Mesenchymal stem cell (in vitro differentiated cells and primary cell): ENCODE measurements around the gene BMPR1A.

Source experiments
- DNase-seq: peaks from one replicate; pipeline ENCODE4 v3.0.0-alpha.2; 2013
- H2AFZ ChIP-seq: one replicate; pipeline ENCODE4 v1.6.1; 2013; ENCODE audit warnings: low read depth, mild to moderate bottlenecking, control low read depth, inconsistent platforms, low read length, moderate library complexity
- H2AK5ac ChIP-seq: 2 replicates; pipeline ENCODE4 v1.6.1; 2013; ENCODE audit warnings: low read length, moderate library complexity, mild to moderate bottlenecking, inconsistent platforms; ENCODE audit not compliant: severe bottlenecking
- H2BK120ac ChIP-seq: one replicate; pipeline ENCODE4 v1.6.1; 2013; ENCODE audit warnings: low read depth, mild to moderate bottlenecking, inconsistent platforms, low read length, moderate library complexity
- H2BK12ac ChIP-seq, 2 experiments: one replicate each; pipeline ENCODE4 v1.6.1; 2013; ENCODE audit warnings: inconsistent platforms in 2 of 2, low read length in 2 of 2, mild to moderate bottlenecking in 2 of 2, moderate library complexity in 2 of 2, control low read depth in 1 of 2
- H2BK15ac ChIP-seq: one replicate; pipeline ENCODE4 v1.6.1; 2013; ENCODE audit warnings: mild to moderate bottlenecking, low read depth, inconsistent platforms; ENCODE audit not compliant: poor library complexity, severe bottlenecking
- H2BK5ac ChIP-seq: 2 replicates; pipeline ENCODE4 v1.6.1; 2013; ENCODE audit warnings: low read depth, mild to moderate bottlenecking, low read length, control low read depth, inconsistent platforms; ENCODE audit not compliant: poor library complexity, severe bottlenecking
- H3K14ac ChIP-seq, 2 experiments: one replicate each; pipeline ENCODE4 v1.6.1; 2013; ENCODE audit warnings: inconsistent platforms in 2 of 2, low read length in 2 of 2, control low read depth in 1 of 2, mild to moderate bottlenecking in 1 of 2, moderate library complexity in 1 of 2
- H3K18ac ChIP-seq, 2 experiments: one replicate each; pipeline ENCODE4 v1.6.1; 2013; ENCODE audit warnings: inconsistent platforms in 2 of 2, low read length in 2 of 2, control low read depth in 1 of 2, low read depth in 1 of 2, mild to moderate bottlenecking in 1 of 2
- H3K23ac ChIP-seq, 2 experiments: one replicate each; pipeline ENCODE4 v1.6.1; 2013; ENCODE audit warnings: inconsistent platforms in 2 of 2, low read length in 2 of 2, mild to moderate bottlenecking in 2 of 2, moderate library complexity in 2 of 2, control low read depth in 1 of 2
- H3K27ac ChIP-seq: 2 replicates; pipeline ENCODE4 v1.5.1; 2013; ENCODE audit warnings: mild to moderate bottlenecking, moderate library complexity, low read length, control low read depth, inconsistent platforms; ENCODE audit not compliant: poor library complexity, severe bottlenecking
- H3K27me3 ChIP-seq, 2 experiments: 2 replicates each; pipeline versions ENCODE4 v1.6.1 to v1.7.0; 2013; ENCODE audit warnings: low read length in 2 of 2, mild to moderate bottlenecking in 2 of 2, moderate library complexity in 2 of 2, control low read depth in 1 of 2, inconsistent platforms in 1 of 2; ENCODE audit not compliant: control insufficient read depth in 1 of 2, insufficient read depth in 1 of 2
- H3K36me3 ChIP-seq, 2 experiments: 2 replicates each; pipeline versions ENCODE4 v1.6.1 to v1.7.0; 2013; ENCODE audit warnings: low read length in 2 of 2, control low read depth in 1 of 2, inconsistent platforms in 1 of 2, low read depth in 1 of 2, mild to moderate bottlenecking in 1 of 2; ENCODE audit not compliant: insufficient read depth in 2 of 2, control insufficient read depth in 1 of 2
- H3K4ac ChIP-seq, 2 experiments: one replicate each; pipeline ENCODE4 v1.6.1; 2013; ENCODE audit warnings: inconsistent platforms in 2 of 2, low read length in 2 of 2, mild to moderate bottlenecking in 2 of 2, moderate library complexity in 2 of 2, control low read depth in 1 of 2, low read depth in 1 of 2
- H3K4me1 ChIP-seq: 2 replicates; pipeline ENCODE4 v1.6.1; 2013; ENCODE audit warnings: low read depth, low read length, control low read depth; ENCODE audit not compliant: control insufficient read depth, insufficient read depth
- H3K4me2 ChIP-seq: 2 replicates; pipeline ENCODE4 v1.6.1; 2013; ENCODE audit warnings: low read length, mild to moderate bottlenecking, inconsistent platforms; ENCODE audit not compliant: poor library complexity, severe bottlenecking
- H3K4me3 ChIP-seq, 2 experiments: 2 replicates each; pipeline versions ENCODE4 v1.5.1 to v1.7.0; 2013; ENCODE audit warnings: low read length in 2 of 2, mild to moderate bottlenecking in 2 of 2, control low read depth in 1 of 2, low read depth in 1 of 2; ENCODE audit not compliant: insufficient read depth in 1 of 2
- H3K79me1 ChIP-seq: replicated peaks from 2 replicates; pipeline ENCODE4 v1.6.1; 2013; ENCODE audit warnings: mild to moderate bottlenecking, control low read depth, low read length, inconsistent platforms; ENCODE audit not compliant: poor library complexity, severe bottlenecking
- H3K9ac ChIP-seq: 2 replicates; pipeline ENCODE4 v1.7.0; 2013; ENCODE audit warnings: mild to moderate bottlenecking, low read length, moderate library complexity
- H3K9me3 ChIP-seq: 2 replicates; pipeline ENCODE4 v1.7.0; 2013; ENCODE audit warnings: mild to moderate bottlenecking, low read length; ENCODE audit not compliant: control insufficient read depth
- H4K8ac ChIP-seq: one replicate; pipeline ENCODE4 v1.6.1; 2013; ENCODE audit warnings: inconsistent platforms, mild to moderate bottlenecking, low read length, moderate library complexity
- H4K91ac ChIP-seq: one replicate; pipeline ENCODE4 v1.6.1; 2013; ENCODE audit warnings: mild to moderate bottlenecking, low read length, inconsistent platforms
- WGBS: methylation state at CpG from one replicate; pipeline ENCODE4 v1.1.7; 2013; ENCODE audit warnings: mixed read lengths; 5-methylcytosine and 5-hydroxymethylcytosine counted together

BMPR1A gene

DNA sequence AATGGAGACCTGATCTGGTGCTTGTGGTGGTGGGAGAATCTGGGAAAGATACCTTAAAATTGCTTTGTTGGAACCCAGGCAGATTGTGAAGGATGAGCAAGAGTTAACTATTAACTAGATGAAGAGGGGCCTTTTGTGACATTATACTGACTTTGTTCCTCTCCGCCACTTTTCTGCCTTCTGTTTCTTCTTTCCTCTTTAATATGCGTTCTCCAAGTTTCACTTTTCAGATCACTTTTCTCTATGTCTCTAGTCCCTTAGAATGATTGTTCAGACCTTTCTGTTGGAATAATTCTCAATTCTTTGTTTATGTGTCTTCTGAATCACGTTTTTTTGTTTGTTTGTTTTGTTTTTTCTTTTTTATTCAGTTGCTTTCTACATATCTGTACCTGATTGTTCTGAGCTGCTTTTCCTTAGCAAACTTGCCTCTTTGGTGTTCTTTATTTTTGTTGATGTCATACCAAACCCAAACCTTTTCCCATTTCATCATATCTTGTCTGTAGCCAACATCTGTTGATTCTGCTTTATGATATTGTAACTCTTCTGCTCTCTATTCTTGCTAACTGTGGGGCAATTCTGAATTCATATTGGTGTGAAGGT lies 2.8 kb downstream of the BMPR1A start:
- H2BK12ac ChIP-seq, result no peak overlapping the region
- H3K4me1 ChIP-seq, result peaks cover 2% of the 10 kb centered on the region
- no peak overlapping the region for H2AFZ ChIP-seq
- H3K9ac ChIP-seq, result peak overlapping the region; percentile 95
- no peaks in the 10 kb centered on the region for H3K27me3 ChIP-seq
- no peak overlapping the region for H2BK15ac ChIP-seq
- H3K27ac ChIP-seq, result no peak overlapping the region
- H3K23ac ChIP-seq, result no peak overlapping the region
- peak overlapping the region in 1 of 2 experiments; percentile 92 for H3K4me3 ChIP-seq
- peak overlapping the region; percentile 33 for H3K4me2 ChIP-seq
- no peak overlapping the region for H2AK5ac ChIP-seq
- 6% methylated on average over 2 of the region's 3 CpGs for WGBS
- no peak overlapping the region for H4K8ac ChIP-seq
- H3K9me3 ChIP-seq, result no peaks in the 10 kb centered on the region
- no peak overlapping the region for H3K14ac ChIP-seq
- peaks cover 4% of the 10 kb centered on the region for H3K79me1 ChIP-seq
- no peak overlapping the region for H4K91ac ChIP-seq
- no peak overlapping the region for H2BK5ac ChIP-seq
- DNase-seq, result peak; percentile 48
- no peak overlapping the region for H3K18ac ChIP-seq
- H3K4ac ChIP-seq, result no peak overlapping the region
- no peaks in the 10 kb centered on the region for H3K36me3 ChIP-seq
- no peak overlapping the region for H2BK120ac ChIP-seq

DNA sequence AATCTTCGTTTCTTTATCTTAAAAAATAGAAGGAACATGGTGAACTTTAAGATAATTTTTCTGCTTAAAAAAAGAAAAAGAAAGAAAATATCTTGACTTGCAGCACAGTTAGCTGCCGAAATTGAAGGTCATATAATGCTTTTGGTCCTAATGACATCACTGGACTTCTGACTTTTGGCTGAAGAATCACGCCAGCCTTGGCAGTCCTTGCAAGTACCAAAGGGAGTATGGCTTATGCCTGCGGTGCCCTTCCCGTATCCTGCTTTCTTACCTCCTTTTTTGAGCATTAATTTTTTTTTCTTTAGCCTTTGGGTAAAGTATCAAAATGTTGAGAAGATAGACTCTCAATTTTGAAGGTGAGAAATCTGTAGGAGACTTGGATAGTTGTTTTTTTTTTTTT lies 7.0 kb downstream of the BMPR1A start:
- H3K9me3 ChIP-seq, result no peaks in the 10 kb centered on the region
- WGBS, result 92% methylated on average over 4 of the region's 5 CpGs
- DNase-seq, result no peak

DNA sequence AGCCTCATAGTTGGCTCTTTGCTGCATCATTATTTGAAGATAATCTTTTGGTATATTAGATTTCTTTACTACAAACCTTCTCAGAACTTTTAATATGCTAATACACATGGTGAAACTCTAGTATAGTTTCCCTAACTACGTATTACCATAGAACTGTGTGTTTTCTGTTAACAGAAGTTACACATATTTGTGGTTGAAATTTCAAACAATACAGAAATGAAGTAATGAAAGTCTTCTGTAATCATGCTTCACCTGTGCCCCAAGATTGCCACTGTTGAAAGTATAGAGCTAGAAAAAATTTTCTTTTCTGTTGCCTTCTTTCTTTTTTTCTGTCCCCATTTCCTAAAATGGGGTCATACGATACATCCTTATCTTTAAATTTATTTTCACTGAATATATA lies 9.1 kb downstream of the BMPR1A start:
- Histone ChIP-seq H3K23ac (no peak overlapping the region), H3K9me3 (no peaks in the 10 kb centered on the region), H2BK120ac (no peak overlapping the region), H3K4me1 (peaks cover 2% of the 10 kb centered on the region), H3K9ac (no peak overlapping the region), H3K36me3 (no peaks in the 10 kb centered on the region), H3K4me3 (no peak overlapping the region), H3K14ac (no peak overlapping the region), H3K27ac (no peak overlapping the region), H3K27me3 (no peaks in the 10 kb centered on the region), H3K18ac (no peak overlapping the region), H2BK5ac (no peak overlapping the region), H2AFZ (no peak overlapping the region), H2BK12ac (no peak overlapping the region), H3K79me1 (peaks cover 15% of the 10 kb centered on the region), H3K4me2 (no peak overlapping the region), H4K8ac (no peak overlapping the region), H4K91ac (no peak overlapping the region), H2AK5ac (no peak overlapping the region), H2BK15ac (no peak overlapping the region), H3K4ac (no peak overlapping the region)
- DNase-seq, result no peak
- WGBS, result no CpG with 5 or more reads among the region's 2 CpGs

More for the DNA sequence above, 7.0 kb downstream of the BMPR1A start:
- Histone ChIP-seq H2AFZ (no peak overlapping the region), H2BK15ac (no peak overlapping the region), H4K91ac (no peak overlapping the region), H3K4ac (no peak overlapping the region), H3K23ac (no peak overlapping the region), H3K27ac (no peak overlapping the region), H3K36me3 (no peaks in the 10 kb centered on the region), H3K9ac (no peak overlapping the region), H3K14ac (no peak overlapping the region), H2AK5ac (no peak overlapping the region), H4K8ac (no peak overlapping the region), H3K4me3 (no peak overlapping the region), H3K27me3 (no peaks in the 10 kb centered on the region), H2BK5ac (no peak overlapping the region), H3K4me1 (peaks cover 5% of the 10 kb centered on the region), H2BK12ac (no peak overlapping the region), H2BK120ac (no peak overlapping the region), H3K79me1 (peaks cover 8% of the 10 kb centered on the region), H3K4me2 (no peak overlapping the region), H3K18ac (no peak overlapping the region)

DNA sequence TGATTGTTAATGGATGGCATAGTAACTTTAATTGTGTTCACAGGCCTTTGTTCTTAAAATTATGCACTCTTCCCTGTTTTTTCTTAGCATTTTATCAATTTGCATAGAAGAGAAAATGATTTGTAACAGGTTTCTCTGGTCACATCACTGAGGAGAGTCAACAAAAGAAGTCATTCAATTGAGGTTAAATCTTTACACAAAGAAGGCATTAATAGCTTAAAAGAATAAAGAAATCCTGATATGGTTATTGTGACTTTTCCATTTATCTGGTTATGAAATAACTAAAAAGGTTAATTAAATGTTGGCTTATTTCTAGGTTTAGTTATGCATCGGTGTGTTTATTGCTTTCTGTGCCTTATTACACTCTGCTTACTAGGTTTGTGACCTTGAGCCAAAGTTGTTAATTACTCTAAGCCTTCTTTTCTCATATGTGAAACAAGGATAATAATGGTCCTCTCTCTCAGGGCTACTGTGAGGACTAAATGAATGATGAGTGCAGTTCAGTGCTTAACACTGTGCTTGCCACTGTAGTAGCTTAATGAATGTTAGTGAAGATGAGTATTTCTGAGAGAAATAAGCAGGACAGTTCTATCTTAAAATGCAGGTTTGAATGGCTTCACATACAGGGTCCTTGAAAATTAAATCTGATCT lies 12.1 kb downstream of the BMPR1A start:
- Histone ChIP-seq H3K18ac (no peak overlapping the region), H2BK12ac (no peak overlapping the region), H3K4ac (no peak overlapping the region), H2BK120ac (no peak overlapping the region), H3K4me3 (no peak overlapping the region), H3K4me2 (no peak overlapping the region), H3K14ac (no peak overlapping the region), H2AK5ac (no peak overlapping the region), H2BK5ac (no peak overlapping the region), H3K9me3 (no peaks in the 10 kb centered on the region), H3K36me3 (no peaks in the 10 kb centered on the region), H4K91ac (no peak overlapping the region), H3K27ac (no peak overlapping the region), H3K23ac (no peak overlapping the region), H2BK15ac (no peak overlapping the region), H3K9ac (no peak overlapping the region), H3K27me3 (no peaks in the 10 kb centered on the region), H4K8ac (no peak overlapping the region), H2AFZ (no peak overlapping the region), H3K79me1 (peaks cover 12% of the 10 kb centered on the region), H3K4me1 (peaks cover 2% of the 10 kb centered on the region)
- DNase-seq, result no peak
- WGBS, result 75% methylated on average over 1 of the region's 1 CpG
